Activated gamma-delta T cell treated with anti-CD3 and anti-CD28 coated beads, Interleukin-2, amount 50 U/mL, for 16 hours (primary cell): ENCODE results near the gene SLC4A1.
"Not testable (repeated sequence)": the region's sequence is repeated elsewhere in the genome, so short reads cannot be mapped to it uniquely, and the experiment has no call there.

Experiments used
- DNase-seq: peaks from one replicate; pipeline ENCODE4 v3.0.0-alpha.2; 2020; ENCODE audit warnings: low read depth

SLC4A1 gene

DNA sequence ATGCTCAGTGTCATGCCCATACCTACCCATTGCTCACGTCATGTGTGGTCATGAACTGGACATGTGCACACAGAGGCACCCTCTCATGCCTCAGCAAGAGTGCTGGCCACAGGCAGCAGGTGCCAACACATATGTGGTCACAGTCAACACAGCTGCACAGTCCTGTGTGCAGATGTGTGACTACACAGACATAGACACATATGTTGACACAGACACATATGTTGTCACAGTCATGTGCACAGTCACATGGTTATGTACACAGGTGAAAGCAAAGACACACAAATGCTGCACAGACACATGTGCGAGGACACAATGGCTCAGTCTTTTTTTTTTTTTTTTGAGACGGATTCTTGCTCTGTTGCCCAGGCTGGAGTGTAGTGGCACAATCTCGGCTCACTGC lies 11.3 kb downstream of the SLC4A1 start:
- DNase-seq = no peak

DNA sequence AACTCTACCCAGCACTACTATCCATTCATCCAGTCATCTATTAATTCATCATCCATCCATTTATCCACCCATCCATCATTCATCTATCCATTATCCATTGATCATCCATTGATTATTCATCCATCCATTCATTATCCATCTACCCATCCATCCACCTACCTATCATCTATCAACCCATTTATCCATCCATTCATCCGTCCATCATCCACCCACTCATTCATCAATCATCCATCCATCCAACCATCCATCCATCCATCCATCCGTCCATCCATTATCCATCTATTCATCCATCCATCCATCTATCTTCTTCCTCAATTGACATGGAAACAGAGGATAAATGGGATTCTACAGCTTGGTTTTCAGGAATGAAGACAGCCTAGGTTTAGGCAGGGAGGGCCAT lies 12.0 kb downstream of the SLC4A1 start:
- DNase-seq = no peak

DNA sequence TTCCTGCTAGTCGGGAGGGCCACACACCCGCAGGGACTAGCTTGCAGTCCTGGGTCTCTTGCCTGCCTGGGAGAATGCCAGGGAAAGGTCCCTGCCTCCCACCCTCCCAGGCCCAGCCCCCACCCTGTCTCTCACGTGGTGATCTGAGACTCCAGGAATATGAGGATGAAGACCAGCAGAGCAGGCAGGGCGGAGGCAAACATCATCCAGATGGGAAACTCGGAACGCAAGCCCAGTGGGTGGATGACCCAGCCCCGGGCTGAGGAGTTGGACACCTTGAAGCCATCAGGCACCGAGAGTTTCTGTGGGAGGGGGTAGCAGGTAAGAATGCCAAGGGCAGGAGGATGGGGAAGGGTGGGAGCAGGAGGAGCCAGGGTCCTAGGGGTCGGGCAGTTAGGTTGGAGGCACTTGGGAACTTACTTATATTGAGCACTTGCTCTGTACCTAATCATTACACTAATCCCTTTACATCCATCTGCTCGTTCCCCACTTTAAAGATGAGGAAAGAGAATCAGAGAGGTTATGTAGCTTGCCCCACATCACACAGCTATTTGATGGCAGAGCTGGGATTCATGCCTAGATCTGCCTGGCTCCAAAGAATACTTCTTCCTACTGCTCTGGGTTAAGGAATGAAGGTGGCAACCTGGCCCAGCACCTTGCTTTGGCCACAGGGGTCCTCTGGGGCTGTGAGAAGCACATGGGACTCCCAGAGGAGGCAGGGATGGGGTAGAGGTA lies 13.4 kb downstream of the SLC4A1 start:
- no peak for DNase-seq

DNA sequence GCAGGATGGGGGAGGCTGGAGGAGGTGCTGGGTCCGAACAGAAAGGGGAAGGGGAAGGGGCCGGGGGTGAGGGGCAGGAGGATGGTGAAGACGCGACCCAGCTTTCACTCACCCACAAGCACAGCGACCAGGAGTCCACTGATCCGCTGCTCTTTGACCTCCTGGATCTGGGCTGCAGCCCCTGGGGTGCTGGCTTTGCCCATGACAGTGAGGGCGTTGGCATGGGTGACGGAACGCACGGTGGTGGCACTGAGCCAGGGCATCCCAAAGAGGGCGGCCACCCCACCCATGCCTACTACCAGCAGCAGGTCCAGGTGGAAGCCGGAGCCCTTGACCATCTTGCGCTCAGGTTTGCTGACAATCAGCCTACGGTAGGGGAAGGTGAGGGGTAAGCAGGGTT lies 14.9 kb downstream of the SLC4A1 start:
- no peak for DNase-seq

DNA sequence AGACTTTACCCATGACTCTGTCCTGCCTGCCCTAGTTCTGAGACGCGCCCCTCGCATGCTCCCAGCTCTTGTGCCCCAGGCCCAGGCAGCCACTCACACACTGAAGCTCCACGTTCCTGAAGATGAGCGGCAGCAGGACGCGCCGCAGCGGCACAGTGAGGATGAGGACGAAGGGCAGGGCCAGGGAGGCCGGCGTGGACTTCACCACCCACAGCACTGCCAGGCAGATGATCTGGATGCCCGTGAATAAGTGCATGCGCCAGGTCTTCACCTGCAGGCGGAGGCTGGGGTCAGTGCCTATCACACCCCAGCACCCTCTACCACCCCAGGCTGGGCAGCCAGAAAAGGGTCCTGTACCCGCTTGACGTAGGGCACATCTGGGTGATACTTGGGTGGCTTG lies 16.9 kb downstream of the SLC4A1 start:
- DNase-seq = no peak

DNA sequence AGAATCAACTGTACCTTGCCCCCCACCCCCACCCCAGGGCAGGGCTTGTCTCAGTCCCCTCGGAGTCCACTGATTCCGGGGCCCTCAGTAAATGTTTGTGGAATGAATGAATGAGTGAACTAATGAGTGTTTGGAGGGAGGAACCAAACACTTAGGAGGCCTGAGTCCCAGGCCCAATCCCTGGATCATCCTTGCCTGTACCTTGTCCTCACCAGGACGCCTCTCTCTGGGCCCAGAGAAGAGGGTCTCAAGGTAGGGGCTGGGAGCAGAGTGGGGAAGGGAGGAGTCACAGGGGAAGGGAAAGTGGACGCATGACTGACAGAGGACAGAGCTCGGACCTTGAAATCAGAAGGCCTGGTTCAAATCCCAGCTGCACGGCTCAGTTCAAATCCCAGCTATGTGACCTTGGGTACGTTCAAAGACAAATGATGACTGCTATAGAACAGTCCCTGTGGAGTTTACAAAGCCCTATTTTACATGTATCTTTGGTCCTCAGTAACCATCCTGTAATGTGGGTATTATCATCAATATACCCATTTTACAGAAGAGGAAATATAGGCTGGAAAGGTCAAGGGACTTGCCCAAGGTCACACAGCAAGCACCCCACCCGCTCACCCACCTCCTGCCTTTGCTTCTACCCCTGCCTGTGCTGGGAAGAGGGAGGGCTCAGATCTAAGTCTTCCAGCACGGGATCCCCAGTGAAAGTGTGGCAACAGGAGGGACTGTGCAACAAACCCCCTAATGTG lies 18.3 kb downstream of the SLC4A1 start:
- no peak for DNase-seq

DNA sequence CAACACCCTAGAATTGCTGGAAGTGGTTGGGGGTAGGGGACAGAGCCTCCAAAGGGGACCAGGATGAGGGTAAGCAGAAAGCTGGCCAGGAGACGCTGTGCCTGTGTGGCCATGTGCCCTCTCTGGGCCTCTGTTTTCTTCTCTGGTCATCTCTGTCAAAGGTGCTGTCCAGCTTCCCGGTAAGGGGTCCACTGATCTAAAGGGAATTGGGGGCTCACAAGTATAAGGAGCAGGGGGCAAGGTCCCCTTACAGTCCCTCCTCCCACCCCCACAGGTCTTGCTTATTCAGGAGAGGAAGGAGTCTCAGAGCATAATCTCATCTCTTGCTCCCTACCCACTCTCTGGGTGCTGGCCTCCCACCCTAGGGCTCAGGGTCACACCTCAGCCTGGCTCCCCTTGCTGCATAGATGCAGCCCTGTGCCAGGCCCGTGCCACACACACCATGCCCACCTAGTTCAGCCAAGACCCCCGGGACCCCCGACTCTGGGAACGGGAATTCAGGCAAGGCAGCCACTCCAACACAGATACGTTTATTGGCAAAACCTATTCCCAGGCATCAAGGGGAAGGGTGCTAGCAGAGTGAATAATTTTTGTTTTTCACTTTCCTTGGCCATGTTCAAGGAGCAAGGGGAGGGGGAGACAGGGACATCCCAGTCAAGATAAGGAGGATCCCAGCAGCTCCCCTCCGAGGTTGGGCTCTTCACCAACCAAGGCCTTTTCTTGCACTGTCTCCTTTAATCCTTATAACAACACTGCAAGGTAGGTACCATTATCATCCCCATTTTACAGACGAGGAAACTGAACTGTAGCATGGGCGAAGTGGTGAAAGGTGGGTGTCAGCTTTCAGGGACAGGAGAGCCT lies 19.8 kb downstream of the SLC4A1 start:
- no peak for DNase-seq

DNA sequence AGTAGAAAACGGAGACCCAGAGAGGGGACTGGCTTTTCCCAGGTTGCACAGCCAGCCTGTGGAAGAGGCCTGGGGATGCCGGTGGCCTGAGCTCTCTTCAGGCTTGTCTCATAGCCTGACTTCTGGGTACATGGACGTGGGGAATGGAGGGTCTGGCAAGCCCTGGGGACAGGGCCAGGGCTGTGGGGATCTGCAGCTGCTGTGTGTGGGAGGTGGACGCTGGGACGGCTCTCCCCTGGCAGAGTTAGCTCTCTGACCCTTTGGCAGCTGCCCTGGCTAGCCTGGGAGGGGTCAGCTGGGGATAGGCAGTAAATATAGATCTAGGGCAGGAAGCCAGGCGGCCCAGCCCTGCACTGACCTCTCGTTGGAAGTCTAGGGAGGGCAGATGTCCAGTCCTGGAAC lies 20.5 kb downstream of the SLC4A1 start:
- DNase-seq = no peak

DNA sequence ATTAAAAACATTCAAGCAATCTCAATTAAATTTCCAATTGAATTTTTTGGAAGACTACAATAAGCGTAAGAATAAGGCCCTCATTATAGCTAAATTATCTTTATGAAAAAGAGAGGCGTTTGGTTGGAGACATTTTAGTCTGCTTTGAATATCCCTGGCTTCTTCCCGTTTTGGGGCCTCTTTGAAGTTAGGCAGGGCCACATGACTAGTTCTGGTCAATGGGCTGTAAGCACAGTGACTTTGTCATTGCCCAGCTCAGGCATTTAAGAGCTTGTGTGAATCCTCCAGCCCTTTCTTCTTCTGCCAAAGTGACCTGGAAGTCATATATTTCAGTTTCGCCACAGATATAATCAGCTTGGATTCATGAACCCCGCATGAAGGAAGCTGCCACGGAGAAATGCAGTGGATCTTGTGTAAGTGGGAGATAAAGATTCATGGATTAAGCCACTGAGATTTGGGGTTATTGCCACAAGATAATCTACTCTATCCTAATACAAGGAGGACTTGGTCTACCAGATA lies 26.8 kb downstream of the SLC4A1 start:
- DNase-seq = no peak

DNA sequence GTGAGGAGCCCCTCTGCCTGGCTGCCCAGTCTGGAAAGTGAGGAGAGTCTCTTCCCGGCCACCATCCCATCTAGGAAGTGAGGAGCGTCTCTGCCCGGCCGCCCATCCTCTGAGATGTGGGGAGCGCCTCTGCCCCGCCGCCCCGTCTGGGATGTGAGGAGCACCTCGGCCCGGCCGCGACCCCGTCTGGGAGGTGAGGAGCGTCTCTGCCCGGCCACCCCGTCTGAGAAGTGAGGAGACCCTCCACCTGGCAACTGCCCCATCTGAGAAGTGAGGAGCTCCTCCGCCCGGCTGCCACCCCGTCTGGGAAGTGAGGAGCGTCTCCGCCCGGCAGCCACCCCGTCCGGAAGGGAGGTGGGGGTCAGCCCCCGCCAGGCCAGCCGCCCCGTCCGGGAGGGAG lies 30.0 kb downstream of the SLC4A1 start:
- DNase-seq = not testable (repeated sequence)

DNA sequence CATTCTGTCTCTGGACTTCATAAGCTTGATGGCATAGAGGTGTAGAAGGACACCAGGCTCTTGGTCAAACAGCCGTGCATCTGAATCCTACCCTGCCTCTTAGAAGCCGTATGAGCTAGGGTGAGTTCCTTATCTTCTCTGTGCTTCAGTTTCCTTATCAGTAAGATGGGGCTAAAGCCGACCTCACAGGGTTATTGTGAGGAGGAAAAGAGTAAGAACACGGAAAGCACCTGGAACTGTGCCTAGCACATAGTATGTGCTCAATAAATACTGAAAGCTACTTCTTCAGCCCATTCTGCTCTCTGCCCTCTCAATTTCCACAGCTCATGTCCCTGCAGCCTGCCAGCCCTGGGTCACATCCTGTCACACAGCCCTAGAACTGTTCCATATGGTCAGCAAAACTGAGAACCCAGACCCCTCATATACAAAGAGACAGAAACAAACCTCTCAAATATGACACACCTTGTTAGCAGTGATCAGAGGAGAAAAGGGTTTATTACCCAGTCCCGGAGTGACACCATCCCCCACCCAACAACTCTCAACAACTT lies 31.4 kb downstream of the SLC4A1 start:
- DNase-seq = no peak

DNA sequence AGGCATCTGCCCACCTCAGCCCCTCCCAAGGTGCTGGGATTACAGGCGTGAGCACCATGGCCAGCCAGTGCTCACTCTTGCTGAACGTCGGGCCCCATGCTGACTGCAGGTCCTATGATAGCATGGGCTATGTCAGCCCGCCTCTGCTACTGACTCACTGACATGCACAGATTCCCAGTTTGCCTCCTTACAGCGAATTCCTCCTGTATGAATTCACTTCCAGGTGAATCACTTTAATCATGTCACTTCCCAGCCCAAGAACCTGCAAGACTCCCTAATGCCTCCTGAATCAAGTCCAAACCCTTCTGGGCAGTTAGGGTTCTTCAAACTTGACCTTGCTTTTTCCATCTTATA lies 32.4 kb downstream of the SLC4A1 start:
- DNase-seq = no peak

DNA sequence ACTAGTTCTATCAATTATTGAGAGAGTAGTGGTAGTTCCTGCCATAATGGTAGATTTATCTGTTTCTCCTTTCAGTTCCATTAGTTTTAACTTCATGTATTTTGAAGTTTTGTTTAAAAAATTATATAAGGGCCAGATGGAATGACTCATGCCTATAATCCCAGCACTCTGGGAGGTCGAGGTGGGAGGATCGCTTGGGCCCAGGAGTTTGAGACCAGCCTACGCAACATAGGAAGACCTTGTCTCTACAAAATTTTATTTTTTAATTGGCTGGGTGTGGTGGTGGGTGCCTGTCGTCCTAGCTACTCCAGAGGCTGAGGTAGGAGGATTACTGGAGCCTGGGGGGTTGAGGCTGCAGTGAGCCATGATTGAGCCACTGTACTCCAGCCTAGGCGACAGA lies 34.4 kb downstream of the SLC4A1 start:
- no peak for DNase-seq

DNA sequence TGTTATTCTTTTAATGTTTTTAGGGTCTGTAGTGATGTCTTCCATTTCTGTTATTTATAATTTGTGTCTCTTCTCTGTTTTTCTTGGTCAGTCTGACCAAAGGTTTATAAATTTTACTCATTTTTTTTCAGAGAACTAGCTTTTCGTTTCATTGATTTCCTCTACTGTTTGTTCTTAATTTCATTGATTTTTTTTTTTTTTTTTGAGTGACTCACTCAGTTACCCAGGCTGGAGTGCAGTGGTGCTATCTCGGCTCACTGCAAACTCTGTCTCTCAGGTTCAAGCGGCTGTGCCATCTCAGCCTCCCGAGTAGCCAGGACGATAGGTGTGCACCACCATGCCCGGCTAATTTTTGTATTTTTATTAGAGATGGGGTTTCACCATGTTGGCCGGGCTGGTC lies 35.9 kb downstream of the SLC4A1 start:
- DNase-seq = no peak

DNA sequence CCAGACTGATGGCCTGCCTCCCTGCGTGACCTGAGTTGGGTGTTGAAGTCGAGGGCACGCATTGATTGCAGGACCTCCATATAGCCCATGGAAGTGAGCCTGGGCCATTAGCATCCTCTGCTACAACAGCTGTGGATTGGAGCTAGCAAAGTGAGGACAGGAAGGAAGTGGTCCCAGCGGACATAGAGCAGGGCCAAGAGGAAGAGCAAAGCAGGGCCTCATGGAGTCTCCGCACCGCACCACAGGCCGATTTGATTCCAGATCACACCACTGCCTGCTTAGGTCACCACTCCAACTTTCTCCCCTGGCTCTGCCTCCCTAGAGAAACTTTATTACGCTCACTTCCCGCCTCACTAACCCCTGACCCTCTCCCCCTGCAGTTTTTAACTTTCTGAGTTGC lies 37.8 kb downstream of the SLC4A1 start:
- DNase-seq = no peak

DNA sequence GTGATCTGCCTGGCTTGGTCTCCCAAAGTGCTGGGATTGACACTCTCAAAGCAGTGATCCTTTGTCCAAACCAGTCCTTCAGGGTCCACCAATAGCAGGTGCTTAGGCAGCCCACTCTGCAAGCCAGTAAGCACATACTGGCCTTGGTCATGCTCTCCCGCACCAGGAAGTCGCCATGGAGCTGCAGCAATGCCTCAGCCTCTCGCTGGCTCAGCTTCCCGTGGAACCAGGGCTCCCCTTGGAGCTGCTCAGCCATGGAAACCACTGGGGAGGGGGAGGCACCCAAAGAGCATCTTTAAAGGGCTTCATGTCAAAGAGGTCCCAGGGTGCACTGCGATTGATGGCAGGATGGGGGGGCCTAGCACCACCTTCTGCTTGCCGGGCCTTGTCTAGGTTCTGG lies 38.8 kb downstream of the SLC4A1 start:
- DNase-seq = no peak

DNA sequence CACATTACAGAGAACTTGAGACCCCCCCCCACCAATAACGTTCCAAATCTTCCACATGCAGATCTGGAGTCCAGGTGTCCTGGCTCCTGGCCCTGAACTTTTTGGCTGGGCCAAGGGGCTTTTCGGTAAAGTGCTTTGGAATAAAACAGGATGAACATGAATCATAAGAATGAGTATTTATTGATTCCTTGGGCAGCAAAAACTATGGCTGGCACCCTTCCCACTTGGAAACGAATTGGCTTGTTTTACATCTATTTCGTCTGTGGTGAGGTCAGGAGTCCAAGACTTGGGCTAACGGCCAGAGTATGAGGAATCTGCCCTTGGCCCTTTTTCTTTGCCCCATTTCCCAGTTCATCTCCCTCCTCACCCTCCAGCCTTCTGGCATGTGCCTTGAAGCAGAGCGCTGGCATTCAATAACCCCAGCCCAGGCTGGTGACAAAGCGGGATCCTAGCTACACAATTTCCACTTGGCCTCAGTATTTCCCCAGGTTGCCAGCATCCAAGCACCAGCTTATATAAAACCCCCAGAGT lies 44.3 kb downstream of the SLC4A1 start:
- DNase-seq = no peak

DNA sequence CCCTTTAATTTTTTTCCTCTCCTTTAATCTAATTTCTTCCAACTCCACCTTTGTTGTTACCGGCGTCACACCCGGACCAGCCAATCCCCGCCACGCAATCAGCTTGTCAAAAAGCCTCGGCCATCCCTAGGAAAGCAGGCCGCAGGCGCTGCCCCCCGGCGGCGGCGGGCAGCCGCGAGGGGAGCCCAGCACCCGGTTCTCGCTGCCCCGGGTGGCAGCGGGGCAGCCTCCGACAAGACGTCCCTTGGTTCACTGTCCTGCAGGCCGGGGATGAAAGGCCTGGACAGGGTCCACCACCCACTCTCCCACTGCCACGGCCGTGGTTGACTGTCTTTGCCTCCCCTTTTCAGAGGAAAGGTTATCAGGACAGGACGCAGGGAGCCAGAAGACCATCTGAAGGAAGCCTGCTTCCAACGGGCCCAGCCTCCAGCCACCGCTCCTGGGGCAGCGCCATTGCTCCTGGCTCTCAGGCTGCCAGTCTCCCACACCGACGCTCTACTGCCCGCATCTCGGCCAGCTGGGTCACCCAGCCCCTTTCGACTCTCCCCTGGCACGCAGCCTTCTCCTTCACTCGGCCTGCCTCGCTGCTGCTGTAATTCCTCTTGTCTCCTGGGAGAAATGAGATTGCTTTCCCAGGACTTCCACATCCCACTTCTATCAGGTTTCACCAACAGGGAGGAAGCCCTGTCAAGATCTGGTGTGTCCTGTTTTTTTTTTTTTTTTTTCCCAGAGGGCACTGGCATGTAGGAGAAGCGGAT lies 45.6 kb downstream of the SLC4A1 start:
- DNase-seq = no peak

DNA sequence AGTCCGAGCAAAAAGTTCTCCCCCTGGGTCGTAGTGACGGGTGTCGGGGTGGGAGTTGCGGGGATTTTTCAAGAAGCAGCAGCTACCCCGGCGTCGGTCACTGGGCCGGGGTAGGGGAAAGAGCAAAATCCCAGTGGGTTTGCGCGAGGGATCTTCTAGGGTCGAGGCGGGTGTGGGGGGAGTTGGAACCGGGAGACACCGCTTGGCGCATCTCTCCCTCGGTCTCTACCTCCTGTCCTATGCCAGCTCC lies 46.1 kb downstream of the SLC4A1 start:
- no peak for DNase-seq

DNA sequence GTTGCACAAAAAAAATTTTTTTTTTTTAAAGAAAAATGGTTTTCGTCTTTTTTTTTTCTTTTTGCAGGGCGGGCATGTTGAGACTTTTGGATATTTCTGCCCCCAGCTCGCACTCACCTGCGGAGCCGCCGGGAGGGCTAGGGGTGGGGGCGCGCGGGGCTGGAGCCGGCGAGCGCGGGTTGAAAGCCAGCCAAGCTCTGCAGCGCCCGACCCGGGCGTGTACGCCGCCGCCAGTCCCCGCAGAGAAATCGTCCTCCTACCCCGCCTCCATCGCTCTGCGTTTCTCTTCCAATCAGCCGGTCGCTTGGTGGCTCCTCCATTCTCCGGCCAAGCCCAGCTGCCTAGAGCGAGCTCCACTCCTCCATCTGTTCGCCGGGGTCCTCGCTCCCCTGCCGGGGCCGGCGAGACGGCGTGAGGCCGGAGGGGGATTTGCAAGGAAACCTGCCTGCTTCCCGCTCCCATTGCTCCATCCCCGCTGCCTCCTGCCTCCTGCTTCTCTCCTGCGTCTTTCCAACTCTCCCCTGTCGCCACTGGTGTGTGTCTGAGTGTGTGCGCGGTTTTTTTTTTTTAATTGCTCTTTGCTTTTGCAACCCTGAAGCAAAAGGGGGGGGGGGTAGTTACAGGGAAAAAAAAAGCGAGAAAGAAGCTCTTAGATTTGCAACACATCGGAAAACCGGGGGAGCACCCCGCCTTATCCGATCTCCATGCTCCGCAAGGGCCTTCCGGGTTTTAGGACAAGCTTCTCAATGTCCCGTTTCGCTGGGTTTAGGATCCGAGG lies 46.7 kb downstream of the SLC4A1 start:
- peak; percentile 50 for DNase-seq
